ENCODE data around the gene NRG4.

GRCh38 chr15:75982468-75982867 is 29.8 kb downstream of the NRG4 start:
- TF ChIP-seq CTCF (IDR thresholded peaks at IDR 0.05; ENCODE audit: low read length), result no peak
- no peak for TF ChIP-seq EZH2 (optimal IDR thresholded peaks at IDR 0.05; ENCODE audit: low read depth, low read length)
